GM23338 (cell line): Measurements from ENCODE around the gene IQSEC3. TPM values are rescaled to one million over a fixed set of nuclear protein-coding genes. Genes with fewer than 3 reads are reported as not detected.

ENCODE experiments used
- ATAC-seq: fragments of 200-7000 bp; cut with Tn5 transposase; 3 replicates; pipeline ENCODE4 v1.9.1; 2020
- DNase-seq: peaks from one replicate; pipeline ENCODE4 v3.0.0-alpha.2; 2015; ENCODE audit warnings: low spot score
- H2AFZ ChIP-seq: fragments of 200-600 bp; sonication (generic); 2 replicates; pipeline ENCODE4 v1.8.0; 2016; ENCODE audit warnings: antibody characterized with exemption, mild to moderate bottlenecking, moderate library complexity
- H3F3A ChIP-seq: fragments of 200-600 bp; sonication (generic); replicated peaks from 2 replicates; pipeline ENCODE4 v1.8.0; 2017; ENCODE audit warnings: antibody characterized with exemption, mixed run types, low read depth
- H3K27ac ChIP-seq: fragments of 200-600 bp; sonication (generic); 2 replicates; pipeline ENCODE4 v1.6.1; 2016; ENCODE audit warnings: low read depth
- H3K27me3 ChIP-seq: fragments of 200-600 bp; sonication (generic); 2 replicates; pipeline ENCODE4 v1.8.0; 2016; ENCODE audit warnings: mild to moderate bottlenecking, mixed run types, moderate library complexity; ENCODE audit not compliant: insufficient read depth
- H3K36me3 ChIP-seq: fragments of 200-600 bp; sonication (generic); 2 replicates; pipeline ENCODE4 v1.8.0; 2016; ENCODE audit warnings: mild to moderate bottlenecking; ENCODE audit not compliant: insufficient read depth
- H3K4me1 ChIP-seq: fragments of 200-600 bp; sonication (generic); 2 replicates; pipeline ENCODE4 v1.8.0; 2016; ENCODE audit warnings: mild to moderate bottlenecking, moderate library complexity; ENCODE audit not compliant: insufficient read depth
- H3K4me2 ChIP-seq: fragments of 200-600 bp; sonication (generic); 2 replicates; pipeline ENCODE4 v1.7.1; 2017; ENCODE audit warnings: mixed run types
- H3K4me3 ChIP-seq: fragments of 200-600 bp; sonication (generic); 2 replicates; pipeline ENCODE4 v1.6.1; 2016; ENCODE audit warnings: mixed run types
- H3K79me2 ChIP-seq: fragments of 200-600 bp; sonication (generic); replicated peaks from 2 replicates; pipeline ENCODE4 v1.8.0; 2017; ENCODE audit warnings: mild to moderate bottlenecking; ENCODE audit not compliant: insufficient read depth
- H3K9me2 ChIP-seq: fragments of 200-600 bp; sonication (generic); 2 replicates; pipeline ENCODE4 v1.8.0; 2017; ENCODE audit not compliant: insufficient read depth
- H4K20me1 ChIP-seq: fragments of 200-600 bp; sonication (generic); replicated peaks from 2 replicates; pipeline ENCODE4 v1.8.0; 2017; ENCODE audit warnings: mild to moderate bottlenecking; ENCODE audit not compliant: insufficient read depth
- H3K27ac Mint-ChIP-seq: 2 replicates; pipeline ENCODE4 v1.8.0; 2020; ENCODE audit warnings: inconsistent platforms, mild to moderate bottlenecking, moderate library complexity, mixed read lengths
- H3K27me3 Mint-ChIP-seq: 3 replicates; pipeline ENCODE4 v1.8.0; 2022; ENCODE audit warnings: low read depth, mild to moderate bottlenecking, moderate library complexity, mixed read lengths, inconsistent platforms; ENCODE audit not compliant: insufficient read depth, poor library complexity
- H3K36me3 Mint-ChIP-seq: 3 replicates; pipeline ENCODE4 v1.8.0; 2021; ENCODE audit warnings: low read depth, mild to moderate bottlenecking, inconsistent platforms, moderate library complexity, mixed read lengths
- H3K4me1 Mint-ChIP-seq: 3 replicates; pipeline ENCODE4 v1.8.0; 2020; ENCODE audit warnings: mild to moderate bottlenecking, inconsistent platforms, mixed read lengths
- H3K4me3 Mint-ChIP-seq: 3 replicates; pipeline ENCODE4 v1.8.0; 2021; ENCODE audit warnings: moderate library complexity, mild to moderate bottlenecking, inconsistent platforms, mixed read lengths
- H3K9me3 Mint-ChIP-seq: 3 replicates; pipeline ENCODE4 v1.8.0; 2020; ENCODE audit warnings: moderate library complexity, mild to moderate bottlenecking, inconsistent platforms, mixed read lengths
- CTCF ChIP-seq, 2 experiments: fragments of 200-600 bp in 1 of 2; sonication (generic) in 1 of 2; conservative IDR thresholded peaks; 2 replicates each; pipeline versions ENCODE4 v1.5.1 to v1.6.1; 2016 to 2017; ENCODE audit warnings: antibody characterized with exemption in 2 of 2, low read depth in 2 of 2, mild to moderate bottlenecking in 2 of 2, moderate library complexity in 1 of 2
- EZH2 ChIP-seq: fragments of 200-600 bp; sonication (generic); IDR thresholded peaks from one replicate; pipeline ENCODE4 v1.8.0; 2017; ENCODE audit warnings: antibody characterized with exemption, mild to moderate bottlenecking, low read depth; ENCODE audit not compliant: unreplicated experiment
- EZH2phosphoT487 ChIP-seq: fragments of 200-600 bp; sonication (generic); IDR thresholded peaks from one replicate; pipeline ENCODE4 v1.8.1; 2018; ENCODE audit warnings: antibody characterized with exemption; ENCODE audit not compliant: unreplicated experiment
- NANOG ChIP-seq: IDR thresholded peaks from 2 replicates; pipeline ENCODE4 v1.6.1; 2016; ENCODE audit warnings: antibody characterized with exemption, borderline replicate concordance
- STAT1 ChIP-seq: IDR thresholded peaks from one replicate; pipeline ENCODE4 v1.6.1; 2016; ENCODE audit warnings: antibody characterized with exemption; ENCODE audit not compliant: unreplicated experiment
- ZNF114 ChIP-seq: fragments of 250-450 bp; sonication (Bioruptor Pico); IDR thresholded peaks from 2 replicates; pipeline ENCODE4 v1.5.0; 2020; ENCODE audit warnings: mild to moderate bottlenecking, moderate library complexity
- polyA plus RNA-seq: library from polyadenylated mRNA; unstranded; fragments of >200 nt; fragmentation: Nextera tagmentation; extraction: Ambion mirVana; gene quantifications from 2 replicates; pipeline ENCODE4 v1.2.1, GENCODE V29; 2016
- total RNA-seq: library from RNA; depleted of rRNA; stranded (reverse); fragments of >200 nt; shearing (Covaris generic); gene quantifications from 2 replicates; pipeline ENCODE4 v1.2.3, GENCODE V29; 2014

The IQSEC3 gene
- total and polyA plus RNA-seq, 2 experiments from 2014 or later = 2.1 to 3.6 TPM

- H4K20me1 ChIP-seq = no peaks in the 10 kb centered on the region
- Mint-ChIP-seq H3K4me3 (no peak overlapping the region), H3K27ac (no peak overlapping the region), H3K4me1 (peaks cover 39% of the 10 kb centered on the region), H3K9me3 (no peaks in the 10 kb centered on the region), H3K36me3 (no peaks in the 10 kb centered on the region; the same call in 2 of the 3 replicates), H3K27me3 (peaks cover 14% of the 10 kb centered on the region)
- no peak for TF ChIP-seq STAT1
- peak in 1 of 2 experiments; percentile 31; a peak in 1 of 4 replicates for TF ChIP-seq CTCF (conservative IDR thresholded peaks at IDR 0.05; ENCODE audit: low read depth in 2 of 2)
- DNase-seq (no peak), ATAC-seq (peak; percentile 21)
- no peaks in the 10 kb centered on the region for H3F3A ChIP-seq
- H3K27me3 ChIP-seq = no peaks in the 10 kb centered on the region
- no peaks in the 10 kb centered on the region for H3K9me2 ChIP-seq
- no peaks in the 10 kb centered on the region; the same call in 1 of the 2 replicates for H3K4me1 ChIP-seq
- no peak overlapping the region for H3K4me2 ChIP-seq
- H3K27ac ChIP-seq = no peak overlapping the region
- H3K4me3 ChIP-seq = no peak overlapping the region
- no peaks in the 10 kb centered on the region; the same call in 1 of the 2 replicates for H3K36me3 ChIP-seq
- H3K79me2 ChIP-seq = no peaks in the 10 kb centered on the region
- no peak overlapping the region for H2AFZ ChIP-seq
Measured at GRCh38 chr12:177336-177979, 110.9 kb downstream of the IQSEC3 start.

GRCh38 chr12:177980-178828, 111.6 kb downstream of the IQSEC3 start:
- H3K27ac Mint-ChIP-seq = no peak overlapping the region
- Histone ChIP-seq H3K79me2 (no peaks in the 10 kb centered on the region), H3K36me3 (no peaks in the 10 kb centered on the region; the same call in 1 of the 2 replicates), H3K4me2 (no peak overlapping the region), H3K27ac (no peak overlapping the region), H3K27me3 (no peaks in the 10 kb centered on the region), H3K9me2 (no peaks in the 10 kb centered on the region), H4K20me1 (no peaks in the 10 kb centered on the region), H3F3A (no peaks in the 10 kb centered on the region), H3K4me1 (no peaks in the 10 kb centered on the region; the same call in 1 of the 2 replicates), H2AFZ (no peak overlapping the region), H3K4me3 (no peak overlapping the region)
- H3K9me3 Mint-ChIP-seq = no peaks in the 10 kb centered on the region
- no peak for TF ChIP-seq NANOG
- DNase-seq = no peak
- no peaks in the 10 kb centered on the region; the same call in 2 of the 3 replicates for H3K36me3 Mint-ChIP-seq
- H3K4me1 Mint-ChIP-seq = peaks cover 32% of the 10 kb centered on the region
- H3K27me3 Mint-ChIP-seq = peaks cover 9% of the 10 kb centered on the region
- no peak for ATAC-seq
- H3K4me3 Mint-ChIP-seq = no peak overlapping the region

- H3K9me3 Mint-ChIP-seq = no peaks in the 10 kb centered on the region
- no peak overlapping the region for H3K4me3 ChIP-seq
- no peaks in the 10 kb centered on the region; the same call in 1 of the 2 replicates for H3K36me3 ChIP-seq
- H3K4me1 ChIP-seq = no peaks in the 10 kb centered on the region; the same call in 1 of the 2 replicates
- H3K4me2 ChIP-seq = no peak overlapping the region
- H4K20me1 ChIP-seq = no peaks in the 10 kb centered on the region
- peak in 1 of 2 experiments; percentile 14; a peak in 1 of 4 replicates for TF ChIP-seq CTCF (conservative IDR thresholded peaks at IDR 0.05; ENCODE audit: low read depth in 2 of 2)
- no peak for TF ChIP-seq EZH2phosphoT487
- TF ChIP-seq EZH2 = no peak
- TF ChIP-seq NANOG = no peak
- TF ChIP-seq ZNF114 (CRISPR knock-in tag) = no peak
- no peaks in the 10 kb centered on the region; the same call in 2 of the 3 replicates for H3K36me3 Mint-ChIP-seq
- H2AFZ ChIP-seq = no peak overlapping the region
- H3F3A ChIP-seq = no peaks in the 10 kb centered on the region
- no peaks in the 10 kb centered on the region for H3K79me2 ChIP-seq
- H3K27ac ChIP-seq = no peak overlapping the region
- H3K4me1 Mint-ChIP-seq = peaks cover 32% of the 10 kb centered on the region
- DNase-seq (no peak), ATAC-seq (peak; percentile 9)
- peaks cover 9% of the 10 kb centered on the region for H3K27me3 Mint-ChIP-seq
- no peaks in the 10 kb centered on the region for H3K9me2 ChIP-seq
- H3K4me3 Mint-ChIP-seq = no peak overlapping the region
- no peaks in the 10 kb centered on the region for H3K27me3 ChIP-seq
- H3K27ac Mint-ChIP-seq = no peak overlapping the region
Measured at GRCh38 chr12:178829-179109, 112.2 kb downstream of the IQSEC3 start.
